GM12875 (cell line): ENCODE results near the gene LHX3.

Experiments used
- H3K4me3 ChIP-seq: one replicate; pipeline ENCODE4 v1.5.1; 2011; ENCODE audit warnings: low read depth, low read length, control low read depth
- TF ChIP-seq, protein P1 (sequence below): IDR thresholded peaks from 2 replicates; pipeline ENCODE4 v1.5.1; 2011; ENCODE audit warnings: low read depth, mild to moderate bottlenecking, control low read depth, inconsistent platforms, low read length, moderate library complexity, borderline replicate concordance; ENCODE audit not compliant: insufficient read depth

LHX3 gene

DNA sequence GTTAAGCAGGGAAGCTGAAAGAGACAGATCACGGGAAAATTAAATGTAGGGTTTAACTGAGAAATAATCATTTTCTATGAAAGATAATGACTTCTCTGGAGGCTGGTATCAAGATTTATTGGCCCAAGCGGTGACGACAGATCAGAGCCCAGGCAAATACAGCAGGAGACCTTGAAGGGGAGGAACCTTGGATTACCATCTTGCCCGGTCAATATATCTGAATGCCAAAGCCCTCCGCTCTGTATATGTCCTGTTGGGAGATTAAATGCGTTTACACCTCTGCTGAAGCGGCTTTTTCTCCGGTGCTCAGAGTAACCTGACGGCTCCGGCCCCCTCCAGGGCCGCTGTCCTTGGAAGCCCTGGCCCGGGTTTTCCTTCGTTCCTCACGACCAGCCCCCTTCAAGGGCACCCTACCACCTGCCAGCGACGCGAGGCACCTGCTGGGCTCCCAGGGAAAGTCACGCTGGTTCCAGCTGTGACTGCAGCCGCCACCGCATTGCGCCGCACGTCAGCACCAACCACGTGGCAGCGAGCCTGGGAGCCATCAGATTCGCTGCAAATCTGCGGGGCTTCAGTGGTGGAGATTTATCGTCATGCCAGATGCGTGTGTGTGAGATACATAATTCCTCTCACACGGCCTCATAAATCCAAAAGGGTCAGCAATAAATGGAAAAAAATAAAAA, 45.1 kb upstream of the LHX3 start:
- no peak overlapping the region for H3K4me3 ChIP-seq
- TF ChIP-seq, protein P1, sequence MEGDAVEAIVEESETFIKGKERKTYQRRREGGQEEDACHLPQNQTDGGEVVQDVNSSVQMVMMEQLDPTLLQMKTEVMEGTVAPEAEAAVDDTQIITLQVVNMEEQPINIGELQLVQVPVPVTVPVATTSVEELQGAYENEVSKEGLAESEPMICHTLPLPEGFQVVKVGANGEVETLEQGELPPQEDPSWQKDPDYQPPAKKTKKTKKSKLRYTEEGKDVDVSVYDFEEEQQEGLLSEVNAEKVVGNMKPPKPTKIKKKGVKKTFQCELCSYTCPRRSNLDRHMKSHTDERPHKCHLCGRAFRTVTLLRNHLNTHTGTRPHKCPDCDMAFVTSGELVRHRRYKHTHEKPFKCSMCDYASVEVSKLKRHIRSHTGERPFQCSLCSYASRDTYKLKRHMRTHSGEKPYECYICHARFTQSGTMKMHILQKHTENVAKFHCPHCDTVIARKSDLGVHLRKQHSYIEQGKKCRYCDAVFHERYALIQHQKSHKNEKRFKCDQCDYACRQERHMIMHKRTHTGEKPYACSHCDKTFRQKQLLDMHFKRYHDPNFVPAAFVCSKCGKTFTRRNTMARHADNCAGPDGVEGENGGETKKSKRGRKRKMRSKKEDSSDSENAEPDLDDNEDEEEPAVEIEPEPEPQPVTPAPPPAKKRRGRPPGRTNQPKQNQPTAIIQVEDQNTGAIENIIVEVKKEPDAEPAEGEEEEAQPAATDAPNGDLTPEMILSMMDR: no peak

DNA sequence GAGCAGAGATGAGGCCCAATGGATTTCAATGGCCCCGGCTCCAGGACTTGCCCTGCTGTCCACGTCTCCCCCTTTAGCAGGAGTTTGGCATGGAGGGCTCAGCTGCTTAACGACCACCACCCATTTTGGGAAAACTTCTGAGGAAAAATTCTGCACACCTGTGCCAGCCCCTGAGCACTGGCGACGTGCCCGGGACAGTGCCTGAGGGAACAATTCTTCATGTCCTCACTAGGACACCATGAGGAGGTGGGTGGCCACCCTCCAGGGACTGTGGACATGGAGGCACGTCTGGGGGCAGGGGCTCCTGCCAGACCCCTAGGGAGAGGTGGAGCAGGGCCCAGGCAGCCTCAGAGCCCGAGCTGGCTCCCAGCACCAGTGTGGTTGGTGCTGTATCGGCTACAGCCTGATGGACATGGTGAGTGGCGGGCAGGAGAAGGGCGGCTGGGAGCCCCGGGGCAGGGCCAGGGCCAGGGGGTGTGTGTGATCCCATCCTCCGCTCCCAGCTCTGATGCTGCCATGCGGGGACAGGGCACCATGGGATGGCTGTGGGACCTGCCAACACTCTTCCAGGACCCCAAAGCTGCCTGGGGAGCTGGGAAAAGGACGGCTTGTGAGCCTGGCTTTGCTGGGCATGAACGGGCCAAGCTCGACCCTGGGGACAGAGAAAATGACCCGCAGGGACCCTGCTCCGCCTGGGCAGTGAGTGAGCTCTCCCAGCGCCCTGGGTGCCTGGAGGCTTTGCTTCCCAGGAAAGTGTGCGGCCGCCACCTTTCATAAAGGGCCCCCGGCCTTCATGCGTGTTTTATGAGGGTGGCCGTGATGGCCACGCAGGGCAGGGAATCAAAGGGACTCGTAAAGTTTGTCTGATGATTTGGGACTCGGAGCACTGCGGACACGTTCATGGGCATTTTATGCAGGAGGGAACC, 44.3 kb upstream of the LHX3 start:
- TF ChIP-seq, protein P1: no peak
- H3K4me3 ChIP-seq: no peak overlapping the region

DNA sequence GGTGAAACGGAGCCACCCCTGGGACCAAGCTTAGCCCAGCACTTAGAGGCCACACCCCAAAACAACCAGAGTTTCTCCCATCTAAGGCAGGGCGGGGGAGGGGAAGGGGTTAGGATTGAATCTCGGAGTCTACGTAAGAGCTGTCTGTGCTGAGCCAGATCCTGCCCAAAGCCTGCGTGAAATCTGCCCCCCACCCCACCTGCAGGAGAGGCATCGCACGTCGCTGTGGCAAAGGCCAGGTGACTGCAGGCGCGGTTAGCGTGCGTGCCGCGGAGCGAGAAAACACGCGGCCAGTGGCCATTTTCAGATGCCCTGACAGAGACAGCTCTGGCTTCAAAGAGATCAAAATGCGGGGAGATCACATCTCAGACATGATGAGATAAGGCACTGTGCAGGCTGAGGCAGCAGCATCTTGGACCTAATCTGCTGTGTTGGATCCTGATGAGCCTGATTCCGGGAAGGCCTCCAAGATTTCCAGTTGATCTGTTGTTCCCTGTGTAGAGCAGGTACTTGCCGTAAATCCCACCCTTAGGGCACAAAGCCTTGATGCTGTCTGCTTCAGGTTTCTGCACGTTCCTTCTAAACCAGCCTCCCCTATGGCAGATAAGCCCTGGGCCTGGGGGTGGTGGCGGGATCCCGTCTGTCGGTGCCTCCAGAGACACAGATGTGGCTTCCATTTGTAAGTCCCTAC, 43.2 kb upstream of the LHX3 start:
- TF ChIP-seq, protein P1: no peak

DNA sequence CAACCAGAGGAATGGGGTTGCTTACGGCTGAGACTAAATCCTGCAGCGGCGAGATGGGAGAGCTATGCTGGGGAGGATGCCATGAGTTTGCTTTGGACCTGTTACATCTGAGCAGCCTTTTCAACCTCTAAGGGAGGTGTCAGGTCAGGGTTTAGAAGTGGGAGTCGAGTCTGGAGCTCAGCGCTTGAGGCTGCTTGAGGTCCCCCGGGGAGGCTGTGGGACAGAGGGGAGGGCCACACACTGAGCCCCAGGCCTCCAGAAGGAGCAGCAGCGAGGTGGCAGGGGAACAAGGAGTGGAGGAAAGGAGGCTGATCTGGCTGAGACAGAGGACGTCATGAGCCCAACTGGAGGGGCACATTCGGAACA, 42.6 kb upstream of the LHX3 start:
- TF ChIP-seq, protein P1: no peak
- no peak overlapping the region for H3K4me3 ChIP-seq

More for the DNA sequence above, 43.2 kb upstream of the LHX3 start:
- H3K4me3 ChIP-seq: no peak overlapping the region

DNA sequence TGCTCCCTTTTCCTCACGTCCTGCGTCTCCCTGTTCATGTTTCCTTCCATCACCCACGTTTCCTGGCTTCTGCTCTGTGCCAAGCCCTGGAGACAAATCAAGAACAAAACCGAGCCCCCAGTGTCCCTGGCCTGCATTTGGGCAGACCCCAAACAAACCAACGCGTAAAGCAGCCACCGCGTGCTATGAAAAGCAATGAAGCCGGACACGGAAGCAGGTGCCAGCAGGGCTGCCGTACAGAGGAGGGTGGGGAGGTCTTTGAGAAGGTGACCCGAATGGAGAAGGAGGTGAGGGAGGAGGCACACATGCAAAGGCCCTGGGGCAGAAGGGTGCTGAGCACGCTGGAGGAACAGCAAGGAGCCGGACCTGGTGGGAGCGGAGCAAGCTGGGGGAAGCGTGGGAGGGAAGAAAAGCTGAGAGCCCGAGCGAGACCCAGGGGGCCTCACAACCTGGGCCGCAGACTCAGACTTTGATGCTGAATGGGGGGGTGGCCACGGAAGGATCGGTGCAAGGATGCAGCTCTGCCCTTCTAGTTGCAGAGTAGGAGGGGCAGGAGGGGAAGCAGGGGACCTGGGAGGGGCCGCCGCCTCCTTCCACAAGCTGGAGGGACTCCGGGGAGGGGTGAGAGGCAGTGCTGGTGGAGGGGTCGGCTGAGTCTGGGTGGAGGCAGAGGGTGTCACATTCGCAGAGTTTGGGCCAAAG, 42.1 kb upstream of the LHX3 start:
- TF ChIP-seq, protein P1: no peak
- no peak overlapping the region for H3K4me3 ChIP-seq

DNA sequence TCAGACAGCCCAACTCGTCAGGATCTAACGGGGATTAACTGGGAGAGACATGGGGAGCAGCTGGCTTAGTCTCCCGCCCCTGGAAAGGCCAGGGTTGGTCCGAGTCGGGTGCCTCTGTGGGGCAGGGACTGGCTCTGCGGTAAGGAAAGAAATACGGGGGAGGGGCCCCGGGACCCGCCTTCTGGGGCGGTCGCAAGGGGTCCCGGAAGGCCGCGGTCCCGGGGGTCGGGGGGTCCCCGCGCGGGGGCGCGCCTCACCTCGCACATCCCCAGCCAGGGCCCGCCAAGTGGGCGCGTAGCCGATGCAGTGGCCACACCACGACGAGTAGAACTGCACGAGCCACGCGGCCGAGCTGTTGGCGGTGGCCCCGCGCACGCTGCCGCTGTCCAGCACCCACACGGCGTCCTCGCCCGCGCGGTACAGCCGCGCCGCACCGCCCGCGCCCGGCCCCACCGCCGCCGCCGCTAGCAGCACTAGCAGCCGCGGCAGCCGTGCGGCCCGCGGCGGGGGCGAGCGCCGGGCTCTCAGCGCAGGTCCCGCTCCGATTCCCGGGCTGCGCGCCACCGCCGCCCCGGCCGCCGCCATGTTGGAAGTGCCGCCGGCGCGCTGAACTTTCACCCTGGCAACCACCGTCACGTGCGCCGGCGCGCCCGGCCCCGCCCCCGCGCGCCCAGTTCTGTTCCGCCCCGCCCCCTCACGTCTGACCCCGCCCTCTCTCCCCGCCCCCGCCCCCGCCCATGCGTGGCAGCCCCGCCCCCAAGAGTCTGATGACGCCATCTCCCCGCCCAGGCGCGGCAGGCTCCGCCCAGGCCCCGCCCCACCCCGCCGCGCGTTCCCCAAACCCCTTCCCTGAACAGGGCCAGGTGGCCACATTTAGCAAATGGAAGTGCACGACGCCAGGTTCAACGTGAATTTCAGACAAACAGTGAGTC, 40.6 kb upstream of the LHX3 start, which contains the start of gene QSOX2:
TSS of gene QSOX2 (minus strand) at position 594 of the 932 bp plus-strand sequence. CDS start at position 585, 9 bp downstream.
- H3K4me3 ChIP-seq: peak within 1 kb of the TSS; percentile 92

More for the DNA sequence above, 40.6 kb upstream of the LHX3 start, which contains the start of gene QSOX2:
- TF ChIP-seq, protein P1: no peak
